Renal pelvis (tissue), 12 donors: Measurements from ENCODE around the gene ZNF157. TPM values are rescaled to one million over a fixed set of nuclear protein-coding genes. Genes with fewer than 3 reads are reported as not detected.
"Not testable (repeated sequence)": the region's sequence is repeated elsewhere in the genome, so short reads cannot be mapped to it uniquely, and the experiment has no call there.

ENCODE experiments used
- DNase-seq: peaks from one replicate; pipeline ENCODE4 v3.0.0-alpha.2; 2013
- long read RNA-seq, 16 experiments: transcript quantifications; one replicate each; lab custom pipeline, GENCODE V29; 2026
- polyA plus RNA-seq, 3 donors: library from polyadenylated mRNA; unstranded; fragments of 120-200 nt; gene quantifications; one replicate each; pipeline ENCODE4 v1.2.1, GENCODE V29; 2013; ENCODE audit not compliant: insufficient read length in 3 of 3

The ZNF157 gene
- 1 to 10 TPM in 2 of 3 donors, under 1 TPM in 1; 0.87 to 1.5 (median 1.1) TPM for polyA plus RNA-seq
- long read RNA-seq, donor 1 = 0 reads
- long read RNA-seq, donor 2 = 0 reads
- long read RNA-seq, donor 3 = 0 reads
- long read RNA-seq, donor 4 = 0 reads
- long read RNA-seq, donor 5 = 0 reads
- long read RNA-seq, donor 6 = 0 reads
- long read RNA-seq, donor 7 = 0 reads
- long read RNA-seq, donor 8 = 0 reads
- long read RNA-seq, donor 9 = 0 reads
- long read RNA-seq, donor 10 = 0 reads
- long read RNA-seq, donor 11 = 0 reads
- long read RNA-seq, donor 12 = 0 reads
- long read RNA-seq, donor 13 = 0 reads
- long read RNA-seq, donor 14 = 0 reads
- long read RNA-seq, donor 15 = 0 reads
- long read RNA-seq, donor 16 = 0 reads

DNA sequence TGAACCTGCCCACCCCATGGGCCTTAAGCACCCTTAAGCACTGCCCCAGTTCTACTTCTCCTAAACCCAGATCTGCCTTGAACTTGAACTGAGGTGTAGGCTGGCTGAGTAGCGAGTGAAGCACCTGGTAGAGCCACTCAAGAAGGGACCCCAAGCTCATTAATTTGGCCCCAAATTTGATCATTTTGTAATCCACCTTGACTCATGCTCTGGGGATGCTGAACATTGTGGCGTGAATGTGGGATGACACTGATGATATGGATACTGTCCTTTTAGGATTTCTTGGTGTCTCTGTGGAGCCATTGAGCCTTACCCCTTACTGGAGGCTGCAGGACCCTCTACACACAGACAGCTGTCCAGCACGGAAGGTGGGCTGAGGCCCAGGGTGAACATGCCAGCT, at the start of gene ZNF157:
Gene ZNF157, plus strand, starts transcription at position 301 of the 400 bp plus-strand sequence. Its CDS starts 91 bp downstream, at position 392.
- no peak for DNase-seq

DNA sequence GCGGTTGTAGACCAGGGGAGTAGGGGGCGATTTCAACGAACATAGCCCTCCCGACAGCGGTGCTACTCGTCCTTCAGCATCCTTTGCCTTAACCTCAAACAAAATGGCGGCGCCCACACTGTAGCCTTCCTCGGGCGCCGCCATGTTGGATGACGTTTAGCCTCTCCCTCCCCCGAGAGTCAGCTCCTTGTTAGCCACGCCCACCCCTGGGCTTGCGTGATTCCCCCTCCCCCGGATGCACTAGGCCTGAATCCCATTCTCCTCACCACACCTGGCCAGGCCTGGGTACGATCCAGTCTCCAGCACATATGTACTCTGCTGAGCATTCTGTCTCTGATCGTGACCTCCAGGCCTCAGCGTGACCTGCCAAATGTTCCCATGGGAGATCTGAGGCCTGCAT, 49.0 kb upstream of the ZNF157 start:
- DNase-seq = peak; percentile 63

DNA sequence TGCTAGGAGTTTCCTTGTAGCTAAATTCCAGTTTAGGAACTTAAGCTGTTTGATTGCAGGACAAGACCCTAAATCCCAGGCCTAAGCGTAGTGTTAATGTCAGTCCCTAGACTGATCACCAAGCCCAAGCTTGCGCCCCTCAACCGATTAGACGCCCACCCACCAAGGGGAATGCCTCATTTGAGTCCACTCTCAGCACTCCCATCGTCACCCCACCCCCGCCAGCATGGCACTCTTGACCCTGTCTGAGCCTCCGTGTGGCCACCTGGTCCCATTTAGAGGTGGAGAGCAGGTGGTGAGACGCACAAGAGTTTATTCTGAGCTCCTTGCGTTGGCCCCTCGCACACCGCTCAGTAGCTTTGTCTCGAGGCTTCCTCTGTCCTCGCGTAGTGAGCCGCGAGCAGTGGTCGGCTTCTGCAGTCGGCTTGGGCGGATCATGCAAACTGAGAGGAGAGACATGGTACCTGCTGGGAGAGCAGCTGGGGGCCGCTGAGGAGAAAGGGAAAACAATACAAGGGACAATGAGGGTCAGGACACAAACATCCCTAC, 48.5 kb upstream of the ZNF157 start:
- no peak for DNase-seq

DNA sequence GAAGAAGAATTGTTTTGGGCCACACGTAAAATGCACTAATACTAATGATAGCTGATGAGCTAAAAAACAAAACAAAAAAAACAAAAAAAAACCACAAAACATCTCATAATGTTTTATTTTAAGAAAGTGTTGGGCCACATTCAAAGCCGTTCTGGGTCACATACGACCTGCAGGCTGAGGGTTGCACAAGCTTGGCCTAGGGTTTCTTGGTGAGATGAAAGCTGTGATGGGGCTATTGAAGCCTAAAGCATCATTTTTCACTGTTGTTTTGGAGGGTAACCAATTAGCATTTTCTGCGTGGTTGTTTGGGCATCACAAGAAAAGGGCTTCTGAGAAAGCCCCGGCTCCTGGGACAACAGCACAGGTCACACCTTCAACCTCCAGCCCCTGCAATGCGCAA, 42.5 kb upstream of the ZNF157 start:
- DNase-seq = no peak

DNA sequence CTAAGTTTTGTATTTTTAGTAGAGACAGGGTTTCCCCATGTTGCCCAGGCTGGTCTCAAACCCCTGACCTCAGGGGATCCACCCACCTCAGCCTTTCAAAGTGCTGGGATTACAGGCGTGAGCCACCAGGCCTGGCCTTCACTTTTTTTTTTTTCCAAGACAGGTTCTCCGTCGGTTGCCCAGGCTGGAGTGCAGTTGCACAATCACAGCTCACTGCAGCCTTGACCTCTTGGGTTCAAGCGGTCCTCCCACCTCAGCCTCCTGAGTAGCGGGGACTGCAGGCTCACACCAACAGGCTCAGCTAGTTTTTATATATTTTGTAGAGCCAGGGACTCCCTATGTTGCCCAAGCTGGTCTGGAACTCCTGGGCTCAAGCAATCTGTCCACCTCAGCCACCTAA, 37.6 kb upstream of the ZNF157 start:
- DNase-seq = not testable (repeated sequence)

DNA sequence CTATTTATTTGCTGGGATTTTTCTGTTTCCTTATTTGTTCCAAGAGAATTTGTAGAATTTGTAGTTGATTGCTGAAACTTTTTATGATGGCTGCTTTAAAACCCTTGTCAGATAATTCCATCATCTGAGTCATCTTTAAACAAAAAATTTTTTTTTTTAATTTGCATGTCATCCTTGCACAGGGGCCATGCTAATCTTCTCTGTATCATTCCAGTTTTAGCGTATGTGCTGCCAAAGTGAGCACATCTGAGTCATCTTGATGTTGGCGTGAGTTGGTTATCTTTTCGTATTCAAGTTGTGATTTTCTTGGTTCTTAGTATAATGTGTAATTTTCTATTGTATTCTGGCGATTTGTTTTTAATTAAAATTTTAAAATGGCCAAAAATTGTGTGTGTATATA, 18.7 kb upstream of the ZNF157 start:
- no peak for DNase-seq

DNA sequence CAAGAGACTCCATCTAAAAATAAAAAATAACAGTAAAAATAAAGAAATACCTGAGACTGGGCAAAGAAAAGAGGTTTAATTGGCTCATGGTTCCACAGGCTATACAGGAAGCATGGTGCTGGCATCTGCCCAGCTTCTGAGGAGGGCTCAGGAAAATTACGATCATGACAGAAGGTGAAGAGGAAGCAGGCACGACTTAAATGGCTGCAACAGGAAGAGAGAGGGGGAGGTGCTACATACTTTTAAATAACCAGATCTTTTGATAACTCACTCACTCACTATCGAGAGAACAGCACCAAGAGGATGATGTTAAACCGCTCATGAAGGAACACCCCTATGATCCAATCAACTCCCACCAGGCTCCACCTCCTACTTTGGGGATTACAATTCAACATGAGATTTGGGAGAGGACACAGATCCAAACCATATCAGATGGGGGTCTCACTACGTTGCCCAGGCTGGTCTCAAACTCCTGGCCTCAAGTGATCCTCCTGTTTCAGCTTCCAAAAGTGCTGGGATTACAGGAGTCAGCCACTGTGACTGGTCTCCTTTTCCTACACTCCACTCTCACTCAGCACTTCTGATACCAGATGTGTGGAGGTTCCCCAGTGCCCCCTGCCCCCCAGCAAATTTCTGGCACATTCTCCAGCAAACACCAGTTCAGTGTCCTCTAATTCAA, 11.9 kb upstream of the ZNF157 start:
- no peak for DNase-seq

DNA sequence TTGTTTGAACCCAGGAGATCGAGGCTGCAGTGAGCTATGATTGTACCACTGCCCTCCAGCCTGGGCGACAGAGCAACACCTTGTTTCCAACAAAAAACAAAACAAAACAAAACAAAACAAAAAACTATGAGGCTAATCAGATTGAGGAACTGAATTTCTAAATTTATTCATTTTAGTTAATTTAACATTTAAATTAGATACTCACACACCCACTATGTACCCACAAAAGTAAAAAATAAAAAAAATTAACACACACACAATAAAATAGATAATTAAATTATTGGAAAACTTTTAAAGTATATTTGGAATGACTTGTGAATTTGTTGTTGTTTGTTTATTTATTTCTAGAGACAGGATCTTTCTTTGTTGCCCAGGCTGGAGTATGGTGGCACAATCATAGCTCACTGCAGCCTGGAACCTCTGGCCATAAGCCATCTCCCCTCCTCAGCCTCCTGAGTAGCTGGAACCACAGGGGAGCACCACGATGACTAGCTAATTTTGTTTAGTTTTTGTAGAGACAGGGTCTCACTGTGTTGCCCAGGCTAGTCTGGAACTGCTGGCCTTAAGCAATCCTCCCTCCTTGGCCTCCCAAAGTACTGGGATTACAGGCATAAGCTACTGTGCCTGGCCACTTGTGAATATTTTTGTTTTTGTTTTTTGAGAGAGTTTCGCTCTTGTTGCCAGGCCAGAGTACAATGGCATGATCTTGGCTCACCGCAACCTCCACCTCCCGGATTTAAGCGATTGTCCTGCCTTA, 9.8 kb upstream of the ZNF157 start:
- no peak for DNase-seq

DNA sequence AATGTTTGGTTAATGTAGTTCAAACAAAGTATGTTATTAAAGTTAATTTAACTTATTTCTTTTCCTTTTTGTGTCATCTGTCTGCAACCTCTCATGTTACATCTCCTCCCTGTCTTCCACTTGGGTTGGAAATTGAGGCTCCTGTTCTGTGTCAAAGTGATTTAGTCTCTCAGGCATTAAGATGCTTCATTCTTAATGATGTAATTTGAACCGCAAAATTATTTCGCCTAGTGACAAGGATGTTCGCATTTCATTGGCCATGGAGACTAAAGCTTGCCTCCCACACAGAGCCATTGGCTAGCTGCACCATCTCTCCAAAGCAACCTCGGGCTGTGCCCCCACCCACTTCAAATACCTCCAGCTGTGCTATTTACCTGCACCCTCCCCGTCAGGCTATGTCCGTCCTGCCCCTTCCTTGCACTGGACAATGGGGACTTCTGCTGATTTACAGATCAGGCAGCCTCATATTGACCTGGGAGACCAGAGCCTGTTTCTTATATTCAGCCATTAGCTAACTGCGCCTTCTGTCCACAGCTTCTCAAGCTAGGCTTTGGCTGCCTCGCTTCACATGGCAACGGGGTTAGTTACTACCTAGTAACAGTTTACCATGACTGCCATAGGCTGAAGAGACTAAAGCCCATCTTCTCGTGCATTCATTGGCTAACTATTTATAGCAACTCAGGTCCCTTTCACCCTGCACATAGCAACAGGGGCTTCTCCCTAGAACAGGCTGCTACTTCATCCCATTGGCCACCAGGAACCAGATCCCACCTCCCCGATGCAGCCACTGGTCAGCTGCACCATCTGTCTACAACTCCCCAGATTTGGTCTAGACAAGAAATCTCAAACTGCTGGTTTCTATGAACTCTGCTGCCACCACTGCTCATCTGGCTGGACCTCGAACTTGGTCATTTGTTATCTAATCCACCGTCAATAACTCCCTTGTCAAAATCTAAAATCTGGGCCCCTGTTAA, 8.6 kb upstream of the ZNF157 start:
- DNase-seq = peak; percentile 93

DNA sequence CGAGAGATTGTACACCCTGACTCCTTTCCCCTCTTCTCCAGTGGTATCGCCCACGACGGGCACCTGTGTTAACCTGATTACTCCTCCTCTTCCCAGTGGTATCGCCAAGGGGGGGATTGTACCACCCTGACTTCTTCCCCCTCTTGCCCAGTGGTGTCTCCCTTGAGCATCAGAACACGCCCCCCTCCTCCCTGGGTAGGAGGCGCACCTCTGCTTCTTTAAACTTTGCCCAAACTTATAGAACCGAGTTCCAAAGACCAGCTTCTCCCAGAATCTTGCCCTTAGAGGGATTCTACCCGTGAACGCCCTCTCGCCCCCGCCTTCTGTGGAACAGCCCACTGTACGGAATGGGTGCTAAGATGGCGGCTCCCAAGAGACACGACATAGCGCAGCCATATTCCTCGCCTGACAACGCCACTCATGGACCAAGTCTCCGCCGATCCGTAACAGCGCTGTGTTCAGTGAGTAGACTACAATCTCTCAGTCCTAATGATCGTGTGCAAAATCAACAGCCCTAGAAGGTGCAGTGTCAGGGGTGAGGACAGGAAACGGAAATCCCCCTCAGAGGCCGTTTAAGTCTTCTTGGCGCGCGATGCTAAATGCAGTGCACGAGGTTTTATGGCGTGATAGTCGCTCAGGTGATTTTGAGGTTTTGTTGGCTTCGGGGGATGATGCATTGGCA, 4.2 kb upstream of the ZNF157 start:
- DNase-seq = peak; percentile 83

DNA sequence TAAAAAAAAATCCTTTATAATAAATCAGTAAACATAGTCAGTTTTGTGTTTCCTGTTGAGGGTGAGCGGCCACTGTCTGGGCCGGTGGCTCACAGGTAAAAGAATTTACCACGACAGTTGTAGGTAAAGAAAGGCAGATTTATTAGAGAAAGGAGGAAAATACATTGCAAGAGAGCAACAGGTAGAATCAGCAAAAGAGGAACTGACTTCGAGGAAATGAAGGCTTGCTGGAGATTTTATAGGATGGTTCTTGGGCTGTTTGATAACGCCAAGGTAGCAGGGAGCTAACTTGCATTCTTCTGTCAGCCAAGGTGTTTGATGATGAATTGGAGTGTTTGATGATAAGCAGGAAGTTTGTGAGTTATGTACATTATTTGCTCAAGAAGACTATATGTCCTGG, 2.8 kb downstream of the ZNF157 start:
- DNase-seq = no peak

DNA sequence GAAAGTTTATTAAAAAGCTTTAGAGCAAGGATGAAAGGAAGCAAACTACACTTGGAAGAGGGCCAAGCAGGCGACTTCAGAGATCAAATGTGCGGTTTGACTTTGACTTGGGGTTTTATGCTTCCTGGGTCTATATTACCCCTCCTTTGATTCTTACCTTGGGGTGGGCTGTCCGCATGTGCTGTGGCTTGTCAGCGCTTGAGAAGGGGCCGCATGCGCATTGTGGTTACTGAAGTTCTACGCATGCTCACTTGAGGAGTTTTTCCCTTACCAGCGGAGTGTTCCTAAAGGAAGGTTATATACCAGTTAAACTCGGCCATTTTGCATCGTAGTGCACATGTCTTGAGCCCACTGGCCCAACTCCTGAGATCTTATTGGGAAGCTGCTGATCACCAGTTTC, 9.9 kb downstream of the ZNF157 start:
- DNase-seq = no peak

DNA sequence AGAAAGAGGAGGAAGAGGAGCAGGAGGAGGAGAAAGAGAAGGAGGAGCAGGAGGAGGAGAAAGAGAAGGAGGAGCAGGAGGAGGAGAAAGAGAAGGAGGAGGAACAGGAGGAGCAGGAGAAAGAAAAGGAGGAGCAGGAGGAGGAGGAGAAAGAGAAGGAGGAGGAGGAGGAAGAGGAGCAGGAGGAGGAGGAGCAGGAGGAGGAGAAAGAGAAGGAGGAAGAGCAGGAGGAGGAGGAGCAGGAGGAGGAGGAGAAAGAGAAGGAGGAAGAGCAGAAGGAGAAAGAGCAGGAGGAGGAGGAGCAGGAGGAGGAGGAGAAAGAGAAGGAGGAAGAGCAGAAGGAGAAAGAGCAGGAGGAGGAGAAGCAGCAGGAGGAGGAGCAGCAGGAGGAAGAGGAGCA, 10.5 kb downstream of the ZNF157 start:
- DNase-seq = not testable (repeated sequence)

DNA sequence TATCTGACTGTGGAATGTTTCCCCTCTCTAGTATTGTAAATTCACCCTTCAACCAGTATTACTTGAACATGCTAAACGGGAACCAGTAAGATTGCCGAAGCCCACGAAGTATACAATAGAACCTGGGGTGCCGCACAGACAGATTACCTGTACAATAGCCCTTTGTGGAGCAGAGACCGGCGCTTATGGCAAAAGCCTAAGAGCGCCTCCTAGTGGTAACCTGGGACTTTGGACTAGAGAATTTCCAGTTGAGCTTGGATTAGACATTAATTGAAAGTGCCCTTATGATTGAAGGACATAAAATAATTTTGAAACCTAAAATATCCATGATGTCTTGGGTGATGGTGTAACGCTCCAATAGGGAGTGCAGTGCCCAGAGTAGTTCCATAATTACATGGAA, 14.1 kb downstream of the ZNF157 start:
- DNase-seq = peak; percentile 54

DNA sequence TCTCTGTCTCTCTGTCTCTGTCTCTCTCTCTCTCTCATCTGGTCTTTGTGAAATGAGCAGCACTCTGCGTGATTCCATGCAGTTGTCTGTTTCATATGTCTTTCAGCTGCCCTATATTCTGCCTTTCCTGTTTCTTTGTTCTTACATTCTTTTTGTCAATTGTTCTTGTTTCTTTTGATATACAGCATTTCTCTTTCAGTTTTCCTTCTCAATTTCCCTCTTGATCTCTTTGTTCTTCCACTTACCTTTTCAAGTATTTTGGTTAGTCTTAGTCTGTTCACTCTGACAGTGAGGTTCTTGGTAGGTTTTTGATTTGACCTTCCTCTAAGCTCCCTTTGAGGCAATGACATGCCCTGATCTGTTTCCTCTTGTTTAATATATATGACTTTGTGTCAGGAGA, 20.4 kb downstream of the ZNF157 start:
- DNase-seq = no peak

DNA sequence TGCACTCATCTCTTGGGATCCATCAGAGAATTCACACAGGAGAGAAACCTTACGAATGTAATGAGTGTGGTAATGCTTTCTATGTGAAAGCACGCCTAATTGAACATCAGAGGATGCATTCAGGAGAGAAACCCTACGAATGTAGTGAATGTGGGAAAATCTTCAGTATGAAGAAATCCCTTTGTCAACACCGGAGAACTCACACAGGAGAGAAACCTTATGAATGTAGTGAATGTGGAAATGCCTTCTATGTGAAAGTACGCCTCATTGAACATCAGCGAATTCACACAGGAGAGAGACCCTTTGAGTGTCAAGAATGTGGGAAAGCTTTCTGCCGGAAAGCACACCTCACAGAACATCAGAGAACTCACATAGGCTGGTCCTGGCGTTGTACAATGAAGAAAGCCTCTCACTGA, 42.8 kb downstream of the ZNF157 start:
- no peak for DNase-seq

DNA sequence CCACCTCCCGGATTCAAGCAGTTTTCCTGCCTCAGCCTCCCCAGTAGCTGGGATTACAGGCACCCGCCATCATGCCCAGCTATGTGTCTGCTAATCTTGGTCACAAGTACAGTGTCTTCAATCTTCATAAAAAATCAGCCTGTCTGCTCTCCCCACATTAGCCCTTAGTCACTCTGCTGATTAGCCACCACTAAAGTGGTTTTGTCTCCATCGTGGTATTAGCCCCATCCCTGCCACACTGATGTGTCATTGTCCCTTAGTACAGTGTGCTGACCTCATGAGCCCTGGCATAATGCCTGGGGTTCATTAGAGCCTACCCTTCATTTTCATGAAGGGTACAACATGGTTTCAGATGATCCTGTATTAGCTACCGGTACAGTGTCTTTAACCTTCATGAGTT, 49.9 kb downstream of the ZNF157 start:
- DNase-seq = no peak

DNA sequence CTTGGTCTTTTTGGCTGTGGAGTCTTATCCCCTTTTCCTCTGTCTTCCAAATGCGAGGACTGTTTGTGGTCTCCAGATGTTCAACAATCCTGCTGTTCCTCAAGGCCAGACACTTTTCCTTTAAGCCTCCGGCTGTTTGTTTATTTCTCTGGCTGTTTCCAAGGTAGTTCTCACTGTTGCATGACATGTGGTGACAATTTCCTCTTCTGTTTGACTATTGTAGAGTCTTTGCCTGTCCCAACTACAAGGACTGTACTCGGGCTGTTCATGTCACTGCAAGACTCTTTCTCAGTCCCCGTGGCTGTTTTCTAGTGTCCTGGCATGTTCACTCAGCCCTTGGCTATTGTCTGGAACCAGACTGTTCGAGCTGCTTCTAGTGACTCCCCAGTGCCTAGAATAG, 50.6 kb downstream of the ZNF157 start:
- DNase-seq = no peak

DNA sequence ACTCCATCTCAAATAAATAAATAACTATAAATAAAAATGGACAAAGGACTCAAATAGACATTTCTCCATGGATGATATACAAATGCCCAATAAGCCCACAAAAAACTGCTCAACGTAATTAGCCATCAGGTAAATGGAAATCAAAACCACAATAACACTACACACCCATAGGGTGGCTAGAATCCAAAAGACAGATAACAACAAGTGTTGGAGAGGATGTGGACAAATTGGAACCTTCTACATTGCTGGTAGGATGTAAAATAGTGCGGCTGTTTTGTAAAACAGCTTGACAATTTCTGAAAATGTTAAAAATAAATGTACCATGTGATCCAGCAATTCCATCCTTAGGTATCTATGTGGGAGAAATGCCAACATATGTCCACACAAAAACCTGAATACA, 52.1 kb downstream of the ZNF157 start:
- DNase-seq = no peak

DNA sequence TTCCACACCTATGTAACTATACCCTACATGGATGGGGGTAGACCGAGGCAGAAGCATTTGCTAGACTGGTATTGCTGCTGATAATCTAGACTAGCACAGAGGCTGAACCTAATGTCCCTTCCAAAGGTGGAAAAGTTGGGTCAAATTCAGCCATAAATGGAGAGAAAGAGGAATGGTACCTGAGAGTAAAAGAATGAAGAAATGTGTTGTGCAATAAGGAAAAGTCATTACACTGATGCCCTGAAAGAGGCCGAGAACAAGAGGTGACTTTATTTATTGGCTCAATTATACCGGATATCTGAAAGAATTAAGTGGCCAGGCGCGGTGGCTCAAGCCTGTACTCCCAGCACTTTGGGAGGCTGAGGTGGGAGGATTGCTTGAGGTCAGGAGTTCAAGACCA, 60.5 kb downstream of the ZNF157 start:
- no peak for DNase-seq

DNA sequence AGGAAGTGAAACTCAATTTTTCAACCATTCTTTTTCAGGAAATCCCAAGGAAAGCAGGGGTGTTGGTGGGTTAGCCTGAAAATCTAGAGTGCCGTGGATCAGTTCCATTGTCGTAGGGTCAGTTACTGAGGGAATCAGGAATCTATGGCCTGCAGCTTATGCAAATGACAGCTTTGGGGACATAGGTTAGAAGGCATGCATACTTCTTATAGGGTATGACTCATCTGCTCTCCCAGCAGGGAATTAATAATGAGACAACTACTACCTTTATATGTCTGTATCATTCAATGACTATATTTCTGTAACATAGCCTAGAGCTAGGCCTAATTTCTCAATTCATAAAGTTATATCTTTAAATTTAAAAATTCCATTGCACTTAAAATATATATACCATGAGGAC, 76.1 kb downstream of the ZNF157 start:
- no peak for DNase-seq
